Activated B cell treated with CpG ODN at 0.5 μM for 24 hours (primary cell): Measurements from ENCODE around the gene DACT3. TPM values are rescaled to one million over a fixed set of nuclear protein-coding genes. Genes with fewer than 3 reads are reported as not detected.

Source experiments
- ATAC-seq: fragments of 200-7000 bp; cut with Tn5 transposase; one replicate; pipeline ENCODE4 v1.10.0; 2021; ENCODE audit warnings: low read depth, mild to moderate bottlenecking, moderate library complexity
- CTCF ChIA-PET: fragments of 350-600 bp; sonication (Branson Sonifier 250); formaldehyde crosslinking; loops from one replicate; lab custom pipeline; 2021; ENCODE audit warnings: antibody characterized with exemption; lab: Charles Lee
- POLR2A ChIA-PET: fragments of 350-600 bp; sonication (Branson Sonifier 250); formaldehyde crosslinking; loops from one replicate; lab custom pipeline; 2021; ENCODE audit warnings: antibody characterized with exemption; lab: Charles Lee
- DNase-seq: peaks from one replicate; pipeline ENCODE4 v3.0.0; 2022
- H3K27ac Mint-ChIP-seq: one replicate; pipeline ENCODE4 v1.8.0; 2020; ENCODE audit warnings: mixed read lengths
- H3K27me3 Mint-ChIP-seq: one replicate; pipeline ENCODE4 v1.8.0; 2021; ENCODE audit warnings: mixed read lengths
- H3K36me3 Mint-ChIP-seq: one replicate; pipeline ENCODE4 v1.8.0; 2021; ENCODE audit warnings: low read depth, mixed read lengths
- H3K4me1 Mint-ChIP-seq: one replicate; pipeline ENCODE4 v1.8.0; 2021; ENCODE audit warnings: mixed read lengths
- H3K4me3 Mint-ChIP-seq: one replicate; pipeline ENCODE4 v1.8.0; 2020; ENCODE audit warnings: mild to moderate bottlenecking, mixed read lengths
- H3K9me3 Mint-ChIP-seq: one replicate; pipeline ENCODE4 v1.8.0; 2020; ENCODE audit warnings: mixed read lengths
- intact Hi-C: fragments of 100-400 bp; cut with micrococcal nuclease; formaldehyde crosslinking; loops from one replicate; pipeline ENCODE4 v1.15.1; 2024
- total RNA-seq: library from RNA; stranded (reverse); gene quantifications from 2 replicates; pipeline ENCODE4 v1.2.3, GENCODE V29; 2022
- TF ChIP-seq, protein P1 (sequence below): fragments of 200-600 bp; IDR thresholded peaks from one replicate; pipeline ENCODE4 v1.8.0; 2022; ENCODE audit warnings: antibody characterized with exemption, mild to moderate bottlenecking

Gene DACT3
- total RNA-seq, 1 donor from 2014 or later: 0.75 TPM

DNA sequence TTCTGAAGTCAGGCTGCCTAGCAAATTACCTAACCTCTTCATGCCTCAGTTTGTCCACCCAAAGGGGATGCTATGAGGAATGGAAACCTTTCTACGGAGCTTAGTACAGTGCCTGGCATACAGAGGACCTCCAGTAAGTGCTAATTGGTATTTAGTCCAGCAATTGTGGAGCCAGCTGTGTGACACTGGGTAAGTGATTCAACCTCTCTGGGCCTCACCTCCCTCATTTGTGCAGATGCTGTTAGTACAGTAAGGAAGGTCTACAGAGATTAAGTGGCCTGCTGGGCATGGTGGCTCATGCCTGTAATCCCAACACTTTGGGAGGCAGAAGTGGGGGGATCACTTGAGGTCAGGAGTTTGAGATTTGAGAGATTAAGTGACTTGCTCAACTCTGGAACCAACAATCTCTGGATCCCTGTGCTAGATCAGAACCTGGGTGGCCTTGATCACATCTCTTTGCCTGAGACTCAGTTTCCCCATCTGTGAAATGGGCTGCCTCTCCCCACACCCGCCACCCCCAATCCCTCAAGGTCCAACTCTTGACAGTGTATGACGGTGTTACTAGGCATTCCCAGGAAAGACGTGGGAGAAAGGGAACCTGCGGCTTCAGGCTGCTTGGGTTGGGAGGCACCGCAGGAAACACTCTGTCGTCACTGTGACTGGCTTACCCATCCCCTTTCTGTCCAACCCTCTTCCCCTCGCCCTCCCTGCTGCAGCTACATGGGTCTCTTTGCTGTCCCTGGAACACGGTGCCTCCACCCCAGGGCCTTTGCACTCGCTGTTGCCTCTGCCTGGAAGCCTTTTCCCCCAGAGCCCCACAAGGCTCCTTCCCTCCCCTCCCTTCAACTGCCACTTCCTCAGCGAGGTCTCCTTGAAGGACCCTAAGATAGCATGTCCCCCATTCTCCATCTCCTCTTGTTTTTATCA, 37.7 kb upstream of the DACT3 start:
- Mint-ChIP-seq H3K36me3 (peaks cover 82% of the 10 kb centered on the region), H3K27ac (no peak overlapping the region), H3K9me3 (no peaks in the 10 kb centered on the region), H3K27me3 (no peaks in the 10 kb centered on the region), H3K4me1 (no peaks in the 10 kb centered on the region), H3K4me3 (no peak overlapping the region)
- no peak for DNase-seq
- TF ChIP-seq, protein P1, sequence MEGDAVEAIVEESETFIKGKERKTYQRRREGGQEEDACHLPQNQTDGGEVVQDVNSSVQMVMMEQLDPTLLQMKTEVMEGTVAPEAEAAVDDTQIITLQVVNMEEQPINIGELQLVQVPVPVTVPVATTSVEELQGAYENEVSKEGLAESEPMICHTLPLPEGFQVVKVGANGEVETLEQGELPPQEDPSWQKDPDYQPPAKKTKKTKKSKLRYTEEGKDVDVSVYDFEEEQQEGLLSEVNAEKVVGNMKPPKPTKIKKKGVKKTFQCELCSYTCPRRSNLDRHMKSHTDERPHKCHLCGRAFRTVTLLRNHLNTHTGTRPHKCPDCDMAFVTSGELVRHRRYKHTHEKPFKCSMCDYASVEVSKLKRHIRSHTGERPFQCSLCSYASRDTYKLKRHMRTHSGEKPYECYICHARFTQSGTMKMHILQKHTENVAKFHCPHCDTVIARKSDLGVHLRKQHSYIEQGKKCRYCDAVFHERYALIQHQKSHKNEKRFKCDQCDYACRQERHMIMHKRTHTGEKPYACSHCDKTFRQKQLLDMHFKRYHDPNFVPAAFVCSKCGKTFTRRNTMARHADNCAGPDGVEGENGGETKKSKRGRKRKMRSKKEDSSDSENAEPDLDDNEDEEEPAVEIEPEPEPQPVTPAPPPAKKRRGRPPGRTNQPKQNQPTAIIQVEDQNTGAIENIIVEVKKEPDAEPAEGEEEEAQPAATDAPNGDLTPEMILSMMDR: no peak
- intact Hi-C loops: no loop called here
- ATAC-seq: no peak
- ChIA-PET POLR2A (interaction anchor here (0.6 kb wide), 1 partner anchor 21 kb away, joined by 5 read pairs; no protein-coding TSS in a partner anchor), CTCF (no interaction called here)

DNA sequence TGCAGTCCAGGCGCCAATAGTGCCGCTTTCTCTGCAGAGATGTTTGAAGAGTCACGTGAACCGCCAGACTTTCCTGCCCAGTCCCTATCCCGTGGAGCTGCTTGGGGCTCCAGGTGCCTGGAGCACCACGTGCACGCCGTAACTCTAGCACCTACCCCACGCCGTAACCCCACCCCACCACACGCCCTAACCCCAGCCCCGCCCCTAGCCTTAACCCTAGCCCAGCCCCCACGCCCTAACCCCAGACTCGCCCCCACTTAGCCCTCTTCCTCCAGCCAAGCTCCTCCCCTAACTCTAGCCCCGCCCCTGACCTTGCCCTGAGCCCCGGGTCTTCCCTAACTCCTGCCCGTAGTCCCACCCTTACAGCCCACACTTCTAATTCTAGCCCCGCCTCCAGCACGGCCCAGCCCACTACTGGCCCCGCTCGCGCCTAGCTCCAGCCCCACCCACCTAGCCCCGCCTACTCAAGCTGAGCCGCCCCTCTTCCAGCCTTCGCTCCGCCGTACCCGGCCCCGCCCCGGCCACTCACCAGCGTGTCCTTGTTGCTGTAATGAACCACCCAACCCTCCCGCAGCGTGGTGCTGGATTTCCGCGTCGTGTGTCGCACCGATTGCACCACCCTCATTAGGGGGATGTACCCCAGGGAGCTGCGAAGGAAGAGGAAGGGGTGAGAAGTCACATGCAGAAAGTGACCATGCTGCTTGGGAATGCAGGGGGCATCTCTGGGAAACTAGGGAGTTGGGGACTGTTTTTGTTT, 36.4 kb upstream of the DACT3 start:
- POLR2A ChIA-PET: interaction anchor here (0.6 to 1.1 kb wide), 3 partner anchors 17 to 86 kb away, joined by 5 to 9 read pairs (median 7); no protein-coding TSS in a partner anchor
- DNase-seq (no peak), ATAC-seq (peak; percentile 57)
- Mint-ChIP-seq H3K4me3 (no peak overlapping the region), H3K9me3 (no peaks in the 10 kb centered on the region), H3K27me3 (no peaks in the 10 kb centered on the region), H3K36me3 (peaks cover 89% of the 10 kb centered on the region), H3K27ac (no peak overlapping the region), H3K4me1 (peaks cover under 1% of the 10 kb centered on the region)
- TF ChIP-seq, protein P1: no peak
- CTCF ChIA-PET: interaction anchor here (1.7 to 1.9 kb wide), 2 partner anchors 31 to 35 kb away, joined by 5 to 6 read pairs; no protein-coding TSS in a partner anchor
- intact Hi-C loops: no loop called here

DNA sequence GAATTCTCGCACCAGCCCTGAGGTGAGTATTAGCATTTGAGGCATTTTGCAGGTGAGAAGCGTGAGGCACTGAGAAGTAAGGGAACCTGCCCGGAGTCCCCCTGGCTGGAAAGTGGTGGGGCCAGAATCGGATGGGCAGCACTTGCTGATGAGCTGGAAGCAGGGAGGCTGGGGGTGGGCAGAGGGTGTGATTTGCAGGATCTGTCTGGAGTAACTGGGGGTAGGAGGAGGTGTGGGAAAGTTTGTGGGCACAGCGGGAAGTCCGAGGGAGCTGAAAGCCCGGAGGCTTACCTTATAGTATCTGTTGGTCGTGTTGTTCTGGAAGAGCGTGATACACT, 35.9 kb upstream of the DACT3 start:
- no peak overlapping the region for H3K27ac Mint-ChIP-seq
- POLR2A ChIA-PET: interaction anchor here (1.1 kb wide), 1 partner anchor 17 kb away, joined by 9 read pairs; no protein-coding TSS in a partner anchor

DNA sequence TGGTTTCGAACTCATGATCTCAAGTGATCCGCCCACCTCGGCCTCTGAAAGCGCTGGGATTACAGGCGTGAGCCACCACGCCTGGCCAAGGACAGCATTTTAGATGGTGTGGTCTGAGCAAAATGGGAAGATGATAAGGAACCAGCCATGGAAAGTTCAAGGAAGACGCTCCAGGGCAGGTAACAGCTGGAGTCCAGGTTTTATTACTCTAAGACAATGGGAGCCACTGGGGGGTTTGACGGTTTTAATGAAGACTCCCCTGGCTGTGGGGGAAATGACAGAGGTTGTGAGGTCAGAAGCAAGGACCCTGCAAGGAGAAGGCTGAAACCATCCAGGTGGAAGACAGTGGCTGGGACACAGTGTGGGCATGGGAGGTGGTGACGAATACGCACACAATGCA, 35.1 kb upstream of the DACT3 start:
- CTCF ChIA-PET: interaction anchor here (1.7 to 1.9 kb wide), 2 partner anchors 33 to 34 kb away, joined by 5 to 6 read pairs; no protein-coding TSS in a partner anchor
- H3K9me3 Mint-ChIP-seq: no peaks in the 10 kb centered on the region

More for the DNA sequence above, 35.9 kb upstream of the DACT3 start:
- DNase-seq (no peak), ATAC-seq (no peak)
- Mint-ChIP-seq H3K9me3 (no peaks in the 10 kb centered on the region), H3K27me3 (no peaks in the 10 kb centered on the region), H3K36me3 (peaks cover 92% of the 10 kb centered on the region), H3K4me1 (peaks cover 2% of the 10 kb centered on the region), H3K4me3 (no peak overlapping the region)
- TF ChIP-seq, protein P1: no peak
- CTCF ChIA-PET: interaction anchor here (1.7 to 1.9 kb wide), 2 partner anchors 32 to 35 kb away, joined by 5 to 6 read pairs; no protein-coding TSS in a partner anchor
- intact Hi-C loops: no loop called here

More for the DNA sequence above, 35.1 kb upstream of the DACT3 start:
- no peak overlapping the region for H3K27ac Mint-ChIP-seq
- TF ChIP-seq, protein P1: no peak
- POLR2A ChIA-PET: interaction anchor here (0.7 kb wide), 1 partner anchor 127 kb away, joined by 3 read pairs; no protein-coding TSS in a partner anchor
- DNase-seq (no peak), ATAC-seq (no peak)
- peaks cover 2% of the 10 kb centered on the region for H3K4me1 Mint-ChIP-seq
- intact Hi-C loops: no loop called here
- H3K4me3 Mint-ChIP-seq: no peak overlapping the region
- H3K36me3 Mint-ChIP-seq: peaks cover 94% of the 10 kb centered on the region
- no peaks in the 10 kb centered on the region for H3K27me3 Mint-ChIP-seq
